Measurements from ENCODE around the gene MYO1B. TPM values are rescaled to one million over a fixed set of nuclear protein-coding genes. Genes with fewer than 3 reads are reported as not detected.
A peak's percentile ranks its signal among the peaks of the same experiment; 100 is the strongest.

Gene MYO1B
- total and polyA plus RNA-seq, 2 donors (not counting 1 experiment from before 2014, with no cell fraction given) = 151 to 194 TPM

- Histone ChIP-seq H3K4me2 (ENCODE audit: extremely low read depth, insufficient read depth, low read length) (peak overlapping the region; percentile 69), H2AFZ (ENCODE audit: low read length) (no peak overlapping the region)
Measured at GRCh38 chr2:191296083-191297006, 51.1 kb downstream of the MYO1B start.

GRCh38 chr2:191297033-191297432 lies 51.8 kb downstream of the MYO1B start:
- H3K27me3 ChIP-seq (ENCODE audit: control insufficient read depth, insufficient read depth, low read length) = no peaks in the 10 kb centered on the region
- peaks cover 36% of the 10 kb centered on the region for H3K4me1 ChIP-seq (ENCODE audit: control insufficient read depth, extremely low read depth, insufficient read depth, low read length)
- H3K4me3 ChIP-seq (replicated peaks in 1 of 4; ENCODE audit: control extremely low read depth in 1 of 4, insufficient read depth in 1 of 4, low read depth in 3 of 4, low read length in 4 of 4) = no peak overlapping the region
- H3K79me2 ChIP-seq (ENCODE audit: control insufficient read depth, insufficient read depth, low read length) = peaks cover 68% of the 10 kb centered on the region
- peak overlapping the region; percentile 69 for H3K4me2 ChIP-seq (ENCODE audit: extremely low read depth, insufficient read depth, low read length)
- no peaks in the 10 kb centered on the region for H3K9me3 ChIP-seq (ENCODE audit: control insufficient read depth, insufficient read depth, low read depth, low read length)
- TF ChIP-seq CTCF (conservative IDR thresholded peaks at IDR 0.05 in 1 of 2, IDR thresholded peaks at IDR 0.05 in 1 of 2; ENCODE audit: low read depth in 1 of 2, low read length in 2 of 2) = no peak
- no peak for TF ChIP-seq EZH2 (IDR thresholded peaks at IDR 0.05; ENCODE audit: low read length, missing control alignments)
- no peak overlapping the region for H2AFZ ChIP-seq (ENCODE audit: low read length)
- peak overlapping the region; percentile 43 for H3K27ac ChIP-seq (ENCODE audit: insufficient read depth, low read length)
- no peaks in the 10 kb centered on the region for H3K36me3 ChIP-seq (ENCODE audit: control insufficient read depth, insufficient read depth, low read length)
- no peak for DNase-seq (ENCODE audit: low read depth in 2 of 2)
- no peaks in the 10 kb centered on the region for H4K20me1 ChIP-seq (ENCODE audit: control insufficient read depth, extremely low read depth, insufficient read depth, low read length)
- H3K9ac ChIP-seq (ENCODE audit: insufficient read depth, low read length) = no peak overlapping the region

More at GRCh38 chr2:191296083-191297006, 51.1 kb downstream of the MYO1B start:
- Histone ChIP-seq H3K4me1 (ENCODE audit: control insufficient read depth, extremely low read depth, insufficient read depth, low read length) (peaks cover 40% of the 10 kb centered on the region), H4K20me1 (ENCODE audit: control insufficient read depth, extremely low read depth, insufficient read depth, low read length) (no peaks in the 10 kb centered on the region), H3K36me3 (ENCODE audit: control insufficient read depth, insufficient read depth, low read length) (no peaks in the 10 kb centered on the region), H3K9me3 (ENCODE audit: control insufficient read depth, insufficient read depth, low read depth, low read length) (no peaks in the 10 kb centered on the region), H3K27me3 (ENCODE audit: control insufficient read depth, insufficient read depth, low read length) (no peaks in the 10 kb centered on the region), H3K27ac (ENCODE audit: insufficient read depth, low read length) (peak overlapping the region; percentile 43), H3K9ac (ENCODE audit: insufficient read depth, low read length) (no peak overlapping the region), H3K4me3 (replicated peaks in 1 of 4; ENCODE audit: control extremely low read depth in 1 of 4, insufficient read depth in 1 of 4, low read depth in 3 of 4, low read length in 4 of 4) (peak overlapping the region in 1 of 4 experiments; percentile 2), H3K79me2 (ENCODE audit: control insufficient read depth, insufficient read depth, low read length) (peaks cover 68% of the 10 kb centered on the region)
- no peak for DNase-seq (ENCODE audit: low read depth in 2 of 2)
- no peak for TF ChIP-seq CTCF (conservative IDR thresholded peaks at IDR 0.05 in 1 of 2, IDR thresholded peaks at IDR 0.05 in 1 of 2; ENCODE audit: low read depth in 1 of 2, low read length in 2 of 2)

- H3K36me3 ChIP-seq (ENCODE audit: control insufficient read depth, insufficient read depth, low read length) = no peaks in the 10 kb centered on the region
- H3K27ac ChIP-seq (ENCODE audit: insufficient read depth, low read length) = peak overlapping the region; percentile 9
- H4K20me1 ChIP-seq (ENCODE audit: control insufficient read depth, extremely low read depth, insufficient read depth, low read length) = no peaks in the 10 kb centered on the region
- peaks cover 68% of the 10 kb centered on the region for H3K79me2 ChIP-seq (ENCODE audit: control insufficient read depth, insufficient read depth, low read length)
- H2AFZ ChIP-seq (ENCODE audit: low read length) = no peak overlapping the region
- H3K4me2 ChIP-seq (ENCODE audit: extremely low read depth, insufficient read depth, low read length) = no peak overlapping the region
- no peak overlapping the region for H3K9ac ChIP-seq (ENCODE audit: insufficient read depth, low read length)
- peak in 1 of 2 donors; percentile 83 for DNase-seq (ENCODE audit: low read depth in 2 of 2)
- H3K9me3 ChIP-seq (ENCODE audit: control insufficient read depth, insufficient read depth, low read depth, low read length) = no peaks in the 10 kb centered on the region
- H3K4me3 ChIP-seq (replicated peaks in 1 of 4; ENCODE audit: control extremely low read depth in 1 of 4, insufficient read depth in 1 of 4, low read depth in 3 of 4, low read length in 4 of 4) = no peak overlapping the region
- no peaks in the 10 kb centered on the region for H3K27me3 ChIP-seq (ENCODE audit: control insufficient read depth, insufficient read depth, low read length)
- TF ChIP-seq CTCF (conservative IDR thresholded peaks at IDR 0.05 in 1 of 2, IDR thresholded peaks at IDR 0.05 in 1 of 2; ENCODE audit: low read depth in 1 of 2, low read length in 2 of 2) = no peak
- no peak for TF ChIP-seq EZH2 (IDR thresholded peaks at IDR 0.05; ENCODE audit: low read length, missing control alignments)
- H3K4me1 ChIP-seq (ENCODE audit: control insufficient read depth, extremely low read depth, insufficient read depth, low read length) = peaks cover 36% of the 10 kb centered on the region
Measured at GRCh38 chr2:191298306-191298705, 53.1 kb downstream of the MYO1B start.

All from fibroblast of lung (primary cell).